Spleen (tissue), 7 donors: ENCODE data around the gene PIAS1.

Experiments
- POLR2A ChIP-seq, 3 donors: fragments of 450-650 bp; IDR thresholded peaks; one replicate each; pipeline ENCODE4 v1.5.1; 2017; ENCODE audit warnings: antibody characterized with exemption in 3 of 3, mild to moderate bottlenecking in 1 of 3
- TF ChIP-seq, protein P1 (sequence below), 11 experiments: fragments of 200-600 bp in 7 of 11; fragments of 450-650 bp in 4 of 11; sonication (generic) in 4 of 11; IDR thresholded peaks in 8 of 11; conservative IDR thresholded peaks in 3 of 11; 1 replicate in 7 of 11; 2 replicates in 4 of 11; pipeline versions ENCODE4 v1.4.0 to v1.8.0; 2016 to 2021; ENCODE audit warnings: antibody characterized with exemption in 11 of 11, inconsistent platforms in 4 of 11, mild to moderate bottlenecking in 1 of 11
- donor health status: DM: no; HTN: no; CAD: no; lungs with moderate emphysema.
- donor health status: DM: no; HTN: no; CAD: no.
- donor health status: DM: no; HTN: no; CAD: no.

- TF ChIP-seq, protein P1, sequence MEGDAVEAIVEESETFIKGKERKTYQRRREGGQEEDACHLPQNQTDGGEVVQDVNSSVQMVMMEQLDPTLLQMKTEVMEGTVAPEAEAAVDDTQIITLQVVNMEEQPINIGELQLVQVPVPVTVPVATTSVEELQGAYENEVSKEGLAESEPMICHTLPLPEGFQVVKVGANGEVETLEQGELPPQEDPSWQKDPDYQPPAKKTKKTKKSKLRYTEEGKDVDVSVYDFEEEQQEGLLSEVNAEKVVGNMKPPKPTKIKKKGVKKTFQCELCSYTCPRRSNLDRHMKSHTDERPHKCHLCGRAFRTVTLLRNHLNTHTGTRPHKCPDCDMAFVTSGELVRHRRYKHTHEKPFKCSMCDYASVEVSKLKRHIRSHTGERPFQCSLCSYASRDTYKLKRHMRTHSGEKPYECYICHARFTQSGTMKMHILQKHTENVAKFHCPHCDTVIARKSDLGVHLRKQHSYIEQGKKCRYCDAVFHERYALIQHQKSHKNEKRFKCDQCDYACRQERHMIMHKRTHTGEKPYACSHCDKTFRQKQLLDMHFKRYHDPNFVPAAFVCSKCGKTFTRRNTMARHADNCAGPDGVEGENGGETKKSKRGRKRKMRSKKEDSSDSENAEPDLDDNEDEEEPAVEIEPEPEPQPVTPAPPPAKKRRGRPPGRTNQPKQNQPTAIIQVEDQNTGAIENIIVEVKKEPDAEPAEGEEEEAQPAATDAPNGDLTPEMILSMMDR (IDR thresholded peaks at IDR 0.05 in 8 of 11, conservative IDR thresholded peaks at IDR 0.05 in 3 of 11) = no peak
- no peak for TF ChIP-seq POLR2A (IDR thresholded peaks at IDR 0.05)
Observed at GRCh38 chr15:68241088-68241935, 187.2 kb downstream of the PIAS1 start.
